Mesenchymal stem cell (in vitro differentiated cells and primary cell): ENCODE measurements around the gene MPDU1.

Experiments used
- DNase-seq: peaks from one replicate; pipeline ENCODE4 v3.0.0-alpha.2; 2013
- H2AFZ ChIP-seq: one replicate; pipeline ENCODE4 v1.6.1; 2013; ENCODE audit warnings: low read depth, mild to moderate bottlenecking, control low read depth, inconsistent platforms, low read length, moderate library complexity
- H2AK5ac ChIP-seq: 2 replicates; pipeline ENCODE4 v1.6.1; 2013; ENCODE audit warnings: low read length, moderate library complexity, mild to moderate bottlenecking, inconsistent platforms; ENCODE audit not compliant: severe bottlenecking
- H2BK120ac ChIP-seq: one replicate; pipeline ENCODE4 v1.6.1; 2013; ENCODE audit warnings: low read depth, mild to moderate bottlenecking, inconsistent platforms, low read length, moderate library complexity
- H2BK12ac ChIP-seq, 2 experiments: one replicate each; pipeline ENCODE4 v1.6.1; 2013; ENCODE audit warnings: inconsistent platforms in 2 of 2, low read length in 2 of 2, mild to moderate bottlenecking in 2 of 2, moderate library complexity in 2 of 2, control low read depth in 1 of 2
- H2BK15ac ChIP-seq: one replicate; pipeline ENCODE4 v1.6.1; 2013; ENCODE audit warnings: mild to moderate bottlenecking, low read depth, inconsistent platforms; ENCODE audit not compliant: poor library complexity, severe bottlenecking
- H2BK5ac ChIP-seq: 2 replicates; pipeline ENCODE4 v1.6.1; 2013; ENCODE audit warnings: low read depth, mild to moderate bottlenecking, low read length, control low read depth, inconsistent platforms; ENCODE audit not compliant: poor library complexity, severe bottlenecking
- H3K14ac ChIP-seq, 2 experiments: one replicate each; pipeline ENCODE4 v1.6.1; 2013; ENCODE audit warnings: inconsistent platforms in 2 of 2, low read length in 2 of 2, control low read depth in 1 of 2, mild to moderate bottlenecking in 1 of 2, moderate library complexity in 1 of 2
- H3K18ac ChIP-seq, 2 experiments: one replicate each; pipeline ENCODE4 v1.6.1; 2013; ENCODE audit warnings: inconsistent platforms in 2 of 2, low read length in 2 of 2, control low read depth in 1 of 2, low read depth in 1 of 2, mild to moderate bottlenecking in 1 of 2
- H3K23ac ChIP-seq, 2 experiments: one replicate each; pipeline ENCODE4 v1.6.1; 2013; ENCODE audit warnings: inconsistent platforms in 2 of 2, low read length in 2 of 2, mild to moderate bottlenecking in 2 of 2, moderate library complexity in 2 of 2, control low read depth in 1 of 2
- H3K27ac ChIP-seq: 2 replicates; pipeline ENCODE4 v1.5.1; 2013; ENCODE audit warnings: mild to moderate bottlenecking, moderate library complexity, low read length, control low read depth, inconsistent platforms; ENCODE audit not compliant: poor library complexity, severe bottlenecking
- H3K27me3 ChIP-seq, 2 experiments: 2 replicates each; pipeline versions ENCODE4 v1.6.1 to v1.7.0; 2013; ENCODE audit warnings: low read length in 2 of 2, mild to moderate bottlenecking in 2 of 2, moderate library complexity in 2 of 2, control low read depth in 1 of 2, inconsistent platforms in 1 of 2; ENCODE audit not compliant: control insufficient read depth in 1 of 2, insufficient read depth in 1 of 2
- H3K36me3 ChIP-seq, 2 experiments: 2 replicates each; pipeline versions ENCODE4 v1.6.1 to v1.7.0; 2013; ENCODE audit warnings: low read length in 2 of 2, control low read depth in 1 of 2, inconsistent platforms in 1 of 2, low read depth in 1 of 2, mild to moderate bottlenecking in 1 of 2; ENCODE audit not compliant: insufficient read depth in 2 of 2, control insufficient read depth in 1 of 2
- H3K4ac ChIP-seq, 2 experiments: one replicate each; pipeline ENCODE4 v1.6.1; 2013; ENCODE audit warnings: inconsistent platforms in 2 of 2, low read length in 2 of 2, mild to moderate bottlenecking in 2 of 2, moderate library complexity in 2 of 2, control low read depth in 1 of 2, low read depth in 1 of 2
- H3K4me1 ChIP-seq: 2 replicates; pipeline ENCODE4 v1.6.1; 2013; ENCODE audit warnings: low read depth, low read length, control low read depth; ENCODE audit not compliant: control insufficient read depth, insufficient read depth
- H3K4me2 ChIP-seq: 2 replicates; pipeline ENCODE4 v1.6.1; 2013; ENCODE audit warnings: low read length, mild to moderate bottlenecking, inconsistent platforms; ENCODE audit not compliant: poor library complexity, severe bottlenecking
- H3K4me3 ChIP-seq, 2 experiments: 2 replicates each; pipeline versions ENCODE4 v1.5.1 to v1.7.0; 2013; ENCODE audit warnings: low read length in 2 of 2, mild to moderate bottlenecking in 2 of 2, control low read depth in 1 of 2, low read depth in 1 of 2; ENCODE audit not compliant: insufficient read depth in 1 of 2
- H3K79me1 ChIP-seq: replicated peaks from 2 replicates; pipeline ENCODE4 v1.6.1; 2013; ENCODE audit warnings: mild to moderate bottlenecking, control low read depth, low read length, inconsistent platforms; ENCODE audit not compliant: poor library complexity, severe bottlenecking
- H3K9ac ChIP-seq: 2 replicates; pipeline ENCODE4 v1.7.0; 2013; ENCODE audit warnings: mild to moderate bottlenecking, low read length, moderate library complexity
- H3K9me3 ChIP-seq: 2 replicates; pipeline ENCODE4 v1.7.0; 2013; ENCODE audit warnings: mild to moderate bottlenecking, low read length; ENCODE audit not compliant: control insufficient read depth
- H4K8ac ChIP-seq: one replicate; pipeline ENCODE4 v1.6.1; 2013; ENCODE audit warnings: inconsistent platforms, mild to moderate bottlenecking, low read length, moderate library complexity
- H4K91ac ChIP-seq: one replicate; pipeline ENCODE4 v1.6.1; 2013; ENCODE audit warnings: mild to moderate bottlenecking, low read length, inconsistent platforms
- WGBS: methylation state at CpG from one replicate; pipeline ENCODE4 v1.1.7; 2013; ENCODE audit warnings: mixed read lengths; 5-methylcytosine and 5-hydroxymethylcytosine counted together

The MPDU1 gene

DNA sequence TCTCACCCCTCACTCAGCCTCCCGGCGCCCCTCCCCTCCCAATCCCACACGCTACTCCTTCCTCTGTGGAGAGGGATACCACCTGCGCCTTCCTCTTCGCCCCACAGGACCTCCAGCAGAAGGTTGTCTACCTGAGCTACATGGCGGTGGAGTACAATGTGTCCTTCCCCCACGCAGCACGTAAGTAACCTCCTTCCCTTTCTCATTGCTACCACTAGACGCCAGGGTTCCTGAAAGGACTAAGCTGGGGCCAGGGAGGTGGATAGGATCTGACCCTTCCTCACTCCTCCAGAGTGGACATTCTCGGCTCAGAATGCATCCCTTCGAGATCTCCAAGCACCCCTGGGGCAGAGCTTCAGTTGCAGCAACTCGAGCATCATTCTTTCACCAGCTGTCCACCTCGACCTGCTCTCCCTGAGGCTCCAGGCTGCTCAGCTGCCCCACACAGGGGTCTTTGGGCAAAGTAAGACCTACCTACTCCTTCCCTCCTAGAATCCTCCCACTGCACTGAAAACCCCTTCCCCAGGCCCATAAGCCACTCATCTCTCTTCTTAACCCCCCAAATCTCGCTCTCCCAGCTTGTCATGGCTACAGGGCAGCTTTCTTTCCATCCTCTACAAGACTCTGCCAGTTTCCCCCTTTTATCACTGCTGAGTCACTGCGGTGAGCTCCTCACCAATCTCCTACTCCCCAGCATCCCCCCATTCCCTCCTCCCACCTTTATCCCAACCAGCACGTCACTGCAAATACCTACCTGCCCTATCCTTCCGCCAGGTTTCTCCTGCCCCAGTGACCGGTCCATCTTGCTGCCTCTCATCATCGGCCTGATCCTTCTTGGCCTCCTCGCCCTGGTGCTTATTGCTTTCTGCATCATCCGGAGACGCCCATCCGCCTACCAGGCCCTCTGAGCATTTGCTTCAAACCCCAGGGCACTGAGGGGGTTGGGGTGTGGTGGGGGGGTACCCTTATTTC is 2.8 kb upstream of the MPDU1 start:
- Histone ChIP-seq H3K36me3 (peaks cover 45 to 75% of the 10 kb centered on the region in 2 experiments), H4K91ac (peak overlapping the region; percentile 43), H2BK12ac (peak overlapping the region; percentile 11 to 15), H3K23ac (no peak overlapping the region), H3K18ac (no peak overlapping the region), H2BK120ac (no peak overlapping the region), H2AFZ (no peak overlapping the region), H2BK5ac (no peak overlapping the region), H2BK15ac (no peak overlapping the region), H3K4me2 (no peak overlapping the region), H4K8ac (peak overlapping the region; percentile 66), H3K4me1 (peaks cover 26% of the 10 kb centered on the region), H3K14ac (no peak overlapping the region), H3K9me3 (no peaks in the 10 kb centered on the region), H3K79me1 (peaks cover 14% of the 10 kb centered on the region), H2AK5ac (no peak overlapping the region), H3K9ac (peak overlapping the region; percentile 89), H3K4me3 (peak overlapping the region in 1 of 2 experiments; percentile 80), H3K27me3 (no peaks in the 10 kb centered on the region), H3K4ac (no peak overlapping the region), H3K27ac (no peak overlapping the region)
- no peak for DNase-seq
- 94% methylated on average over 23 of the region's 23 CpGs for WGBS

DNA sequence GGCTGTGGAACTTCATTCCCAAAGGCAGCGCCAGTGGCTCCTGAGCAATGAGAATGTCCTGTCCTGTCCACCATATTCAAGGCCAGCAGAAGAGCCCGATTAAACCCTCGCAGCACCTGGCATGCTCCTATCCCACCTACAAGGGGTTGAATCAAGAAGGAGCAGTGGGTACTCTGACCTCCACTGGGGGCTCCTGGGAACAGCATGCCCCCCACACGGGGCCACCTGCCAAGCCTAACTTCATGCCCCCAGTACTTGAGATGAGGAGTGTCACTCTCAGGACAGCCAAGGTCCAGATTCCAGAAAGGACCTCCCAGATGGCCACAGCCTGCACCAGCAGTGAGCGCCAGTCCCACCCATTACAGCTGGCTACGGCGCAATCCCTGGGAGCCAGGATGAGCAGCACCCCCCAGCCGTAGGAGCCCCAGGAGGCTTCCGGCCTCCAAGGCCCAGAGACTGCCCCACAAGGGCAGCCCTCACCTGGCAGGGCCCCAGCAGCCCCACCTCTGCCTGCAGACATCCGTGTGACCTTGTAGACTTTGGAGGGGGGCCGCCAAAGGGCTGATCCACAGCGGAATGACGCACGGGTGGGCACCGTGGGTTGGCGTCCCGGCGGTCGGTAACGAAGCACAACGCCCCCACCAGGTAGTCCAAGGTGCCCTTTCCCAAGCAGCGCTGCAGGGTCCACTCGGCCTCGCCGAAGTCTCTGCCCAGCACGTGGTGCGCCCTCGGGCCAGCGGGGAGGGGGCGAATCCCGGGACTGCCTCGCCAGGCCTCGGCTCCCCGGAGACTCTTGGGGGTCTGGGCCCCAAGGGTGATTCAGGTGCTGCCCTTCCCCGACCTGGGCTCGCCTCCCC is 1.0 kb upstream of the MPDU1 start:
- Histone ChIP-seq H3K23ac (peak overlapping the region in 1 of 2 experiments; percentile 66), H4K91ac (peak overlapping the region; percentile 96), H2BK15ac (peak overlapping the region; percentile 93), H2BK5ac (no peak overlapping the region), H2AFZ (no peak overlapping the region), H3K14ac (no peak overlapping the region), H3K79me1 (peaks cover 19% of the 10 kb centered on the region), H3K36me3 (peaks cover 40 to 71% of the 10 kb centered on the region in 2 experiments), H3K4me3 (peak overlapping the region; percentile 37 to 89), H3K4ac (peak overlapping the region; percentile 96 to 97), H3K9ac (peak overlapping the region; percentile 95), H3K9me3 (no peaks in the 10 kb centered on the region), H3K27me3 (no peaks in the 10 kb centered on the region), H3K27ac (no peak overlapping the region), H2BK120ac (peak overlapping the region; percentile 90), H3K4me1 (peaks cover 30% of the 10 kb centered on the region), H3K18ac (peak overlapping the region; percentile 74 to 97), H2BK12ac (peak overlapping the region; percentile 28 to 74), H4K8ac (peak overlapping the region; percentile 98), H3K4me2 (peak overlapping the region; percentile 2), H2AK5ac (peak overlapping the region; percentile 11)
- no peak for DNase-seq
- 94% methylated on average over 36 of the region's 36 CpGs for WGBS

DNA sequence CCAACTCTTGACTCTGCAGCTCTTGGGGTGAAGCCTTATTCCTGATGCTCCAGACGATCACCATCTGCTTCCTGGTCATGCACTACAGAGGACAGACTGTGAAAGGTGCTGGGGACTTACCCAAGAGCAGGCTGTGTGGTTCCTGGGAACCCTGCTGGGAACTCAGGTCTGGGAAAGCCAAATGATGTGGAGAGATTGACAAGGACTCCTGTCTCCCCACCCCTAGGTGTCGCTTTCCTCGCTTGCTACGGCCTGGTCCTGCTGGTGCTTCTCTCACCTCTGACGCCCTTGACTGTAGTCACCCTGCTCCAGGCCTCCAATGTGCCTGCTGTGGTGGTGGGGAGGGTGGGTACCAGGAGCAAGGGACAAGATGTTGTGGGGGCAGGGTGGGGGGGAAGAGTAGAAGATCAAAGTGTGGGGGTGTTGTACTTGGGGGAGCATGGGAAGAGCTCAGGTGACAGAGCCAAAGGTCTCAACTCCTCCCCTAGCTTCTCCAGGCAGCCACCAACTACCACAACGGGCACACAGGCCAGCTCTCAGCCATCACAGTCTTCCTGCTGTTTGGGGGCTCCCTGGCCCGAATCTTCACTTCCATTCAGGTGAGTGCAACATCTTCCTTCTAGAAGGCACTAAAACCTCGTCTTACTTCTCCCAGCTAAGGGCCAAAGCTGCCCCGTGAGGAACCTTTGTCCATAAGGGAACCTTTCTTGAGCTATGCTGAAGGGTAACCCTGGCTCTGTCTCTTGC is 3.2 kb downstream of the MPDU1 start:
- Histone ChIP-seq H4K8ac (peak overlapping the region; percentile 27), H3K9ac (peak overlapping the region; percentile 66), H3K27me3 (no peaks in the 10 kb centered on the region)

More for the DNA sequence above, 3.2 kb downstream of the MPDU1 start:
- Histone ChIP-seq H3K4ac (no peak overlapping the region), H3K9me3 (no peaks in the 10 kb centered on the region), H3K27ac (peak overlapping the region; percentile 82), H3K36me3 (peaks cover 39 to 75% of the 10 kb centered on the region in 2 experiments), H3K4me1 (peaks cover 56% of the 10 kb centered on the region), H3K4me3 (peak overlapping the region in 1 of 2 experiments; percentile 52), H2BK12ac (peak overlapping the region; percentile 17 to 28), H2BK120ac (no peak overlapping the region), H3K14ac (no peak overlapping the region), H3K79me1 (peaks cover 35% of the 10 kb centered on the region), H2BK15ac (no peak overlapping the region), H2AFZ (no peak overlapping the region), H3K18ac (peak overlapping the region in 1 of 2 experiments; percentile 43), H3K4me2 (peak overlapping the region; percentile 9), H4K91ac (peak overlapping the region; percentile 18), H3K23ac (no peak overlapping the region), H2AK5ac (peak overlapping the region; percentile 14), H2BK5ac (no peak overlapping the region)
- 74% methylated on average over 9 of the region's 9 CpGs for WGBS
- no peak for DNase-seq
